GM19452 (cell line): ENCODE data around the gene BST1.

Experiments
- ATAC-seq: cut with Tn5 transposase; IDR thresholded peaks from one replicate; pipeline ENCODE4 v1.9.1; 2021; ENCODE audit not compliant: unreplicated experiment

Gene BST1

DNA sequence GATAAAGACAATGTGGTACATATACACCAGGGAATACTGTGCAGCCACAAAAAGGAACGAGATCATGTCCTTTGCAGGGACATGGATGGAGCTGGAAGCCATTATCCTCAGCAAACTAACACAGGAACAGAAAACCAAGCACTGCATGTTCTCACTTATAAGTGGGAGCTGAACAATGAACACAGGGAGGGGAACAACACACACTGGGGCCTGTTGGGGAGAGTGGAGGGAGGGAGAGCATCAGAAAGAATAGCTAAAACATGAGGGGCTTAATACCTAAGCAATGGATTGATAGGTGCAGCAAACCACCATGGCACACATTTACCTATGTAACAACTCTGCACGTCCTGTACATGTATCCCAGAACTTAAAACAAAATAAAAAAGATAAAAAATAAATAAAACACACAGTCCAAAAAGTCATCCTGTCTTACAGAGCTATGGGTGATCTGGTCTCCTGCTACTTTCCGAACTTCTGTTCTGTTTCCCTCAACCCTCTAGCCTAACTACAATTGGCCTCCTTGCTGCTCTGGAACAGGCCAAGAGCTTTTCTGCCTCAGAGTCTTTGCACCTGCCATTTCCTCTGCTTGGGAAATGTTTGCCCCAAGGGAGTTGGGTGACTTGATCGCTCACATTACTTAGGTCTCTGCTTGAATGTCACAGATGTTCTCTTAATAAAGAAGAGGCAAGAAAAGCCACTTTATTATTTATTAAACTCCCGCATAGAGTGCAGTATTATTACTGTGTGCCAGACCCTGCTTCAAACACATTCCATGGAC is 74.2 kb downstream of the BST1 start:
- no peak for ATAC-seq

DNA sequence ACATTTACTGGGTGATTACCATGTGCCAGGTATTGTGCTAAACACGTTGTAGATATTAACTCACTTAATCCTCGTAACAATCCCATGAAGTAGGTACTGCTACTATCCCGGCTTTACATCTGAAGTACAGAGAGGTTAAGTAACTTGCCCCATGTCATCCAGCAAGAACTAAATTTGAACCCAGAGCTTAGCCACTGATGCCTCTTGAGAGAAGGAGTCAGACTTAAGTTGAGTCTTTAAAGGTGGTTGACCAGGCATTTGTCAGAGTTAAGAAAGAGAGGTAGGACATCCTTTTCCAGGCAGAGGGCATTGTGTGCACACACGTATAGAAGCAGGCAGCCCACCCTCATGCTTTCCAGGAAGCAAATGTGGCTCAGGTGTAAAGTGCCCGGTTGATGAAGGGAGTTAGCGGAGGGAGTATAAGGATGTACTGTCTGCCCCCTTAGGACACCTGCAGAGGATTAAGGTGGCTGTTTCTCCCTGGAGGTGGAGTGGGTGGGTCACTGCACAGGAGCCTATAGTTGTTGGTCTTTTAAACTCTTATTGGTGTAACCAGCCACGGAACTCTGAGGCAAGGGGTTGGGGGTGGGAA is 74.9 kb downstream of the BST1 start:
- no peak for ATAC-seq

DNA sequence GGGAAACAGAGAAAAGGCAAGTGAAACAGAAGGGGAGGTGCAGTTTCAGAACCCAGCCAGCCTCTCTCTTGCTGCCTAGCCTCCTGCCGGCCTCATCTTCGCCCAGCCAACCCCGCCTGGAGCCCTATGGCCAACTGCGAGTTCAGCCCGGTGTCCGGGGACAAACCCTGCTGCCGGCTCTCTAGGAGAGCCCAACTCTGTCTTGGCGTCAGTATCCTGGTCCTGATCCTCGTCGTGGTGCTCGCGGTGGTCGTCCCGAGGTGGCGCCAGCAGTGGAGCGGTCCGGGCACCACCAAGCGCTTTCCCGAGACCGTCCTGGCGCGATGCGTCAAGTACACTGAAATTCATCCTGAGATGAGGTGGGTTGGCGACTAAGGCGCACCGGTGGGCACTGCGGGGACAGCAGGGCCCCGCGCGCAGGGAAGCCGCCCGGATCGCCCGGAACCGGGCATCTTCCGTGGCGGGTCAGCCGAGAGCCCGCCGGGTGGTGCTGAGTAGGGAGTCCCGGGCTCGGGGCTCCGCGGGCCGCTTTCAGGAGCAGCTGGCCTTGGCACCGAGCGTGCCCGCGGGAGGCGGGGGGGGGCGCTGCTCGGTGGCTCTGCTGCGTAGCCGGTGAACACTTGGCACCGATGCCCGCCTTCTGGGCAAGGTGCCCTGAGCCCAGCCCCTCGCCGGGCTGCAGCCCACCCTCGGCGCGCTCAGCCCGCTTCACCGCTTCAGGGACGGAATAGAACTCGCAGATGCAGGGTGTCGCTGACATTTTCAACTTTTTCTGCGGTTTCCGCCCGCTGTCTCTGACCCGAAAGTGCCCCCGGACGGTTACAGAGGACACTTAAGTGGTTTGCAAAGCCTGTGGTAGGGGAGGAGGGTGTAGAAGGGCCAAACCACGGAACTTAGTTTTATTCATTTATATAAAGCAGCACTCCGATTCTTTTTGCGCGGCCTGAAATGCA is 75.7 kb downstream of the BST1 start, which contains the start of gene CD38:
Gene CD38 (plus strand): TSS at position 40 of the 953 bp plus-strand sequence. CDS start 87 bp downstream, at position 127.
- ATAC-seq, result peak; percentile 70

DNA sequence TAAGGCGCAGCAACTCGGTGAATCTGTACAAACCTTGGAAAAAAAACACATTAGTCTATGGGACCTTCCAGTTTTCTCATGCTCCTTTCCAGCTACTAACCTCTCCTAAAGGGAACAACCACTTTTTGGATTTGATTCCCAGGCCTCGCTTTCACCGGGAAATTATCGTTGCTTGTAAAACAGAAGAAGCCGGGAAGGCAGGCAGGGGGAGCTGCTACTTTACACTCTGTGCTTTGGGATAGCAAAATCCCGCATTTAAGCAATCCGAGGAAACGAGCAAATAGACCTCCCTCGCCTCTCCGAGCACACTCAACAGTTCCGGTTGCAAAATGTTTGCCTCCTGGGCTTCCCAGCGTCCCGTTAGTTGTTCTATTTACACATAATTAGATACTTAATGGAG is 76.4 kb downstream of the BST1 start:
- ATAC-seq, result no peak

DNA sequence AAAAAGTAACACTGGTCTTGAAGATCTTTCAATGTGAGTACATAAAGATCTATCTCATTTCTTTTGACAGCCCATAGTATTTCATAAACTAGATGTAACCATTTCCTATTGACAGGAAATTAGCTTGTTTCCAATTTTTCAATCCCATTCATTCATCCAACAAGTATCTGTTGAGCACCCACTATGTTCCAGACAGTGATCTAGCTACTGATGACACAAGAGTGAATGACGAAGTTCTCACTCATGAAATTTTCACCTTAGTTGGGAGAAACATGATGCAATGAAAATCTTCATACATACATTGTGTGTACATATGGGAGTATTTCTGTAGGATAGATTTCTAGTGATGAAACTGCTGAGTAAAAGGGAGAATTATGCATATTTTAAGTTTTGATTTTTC is 76.9 kb downstream of the BST1 start:
- no peak for ATAC-seq

DNA sequence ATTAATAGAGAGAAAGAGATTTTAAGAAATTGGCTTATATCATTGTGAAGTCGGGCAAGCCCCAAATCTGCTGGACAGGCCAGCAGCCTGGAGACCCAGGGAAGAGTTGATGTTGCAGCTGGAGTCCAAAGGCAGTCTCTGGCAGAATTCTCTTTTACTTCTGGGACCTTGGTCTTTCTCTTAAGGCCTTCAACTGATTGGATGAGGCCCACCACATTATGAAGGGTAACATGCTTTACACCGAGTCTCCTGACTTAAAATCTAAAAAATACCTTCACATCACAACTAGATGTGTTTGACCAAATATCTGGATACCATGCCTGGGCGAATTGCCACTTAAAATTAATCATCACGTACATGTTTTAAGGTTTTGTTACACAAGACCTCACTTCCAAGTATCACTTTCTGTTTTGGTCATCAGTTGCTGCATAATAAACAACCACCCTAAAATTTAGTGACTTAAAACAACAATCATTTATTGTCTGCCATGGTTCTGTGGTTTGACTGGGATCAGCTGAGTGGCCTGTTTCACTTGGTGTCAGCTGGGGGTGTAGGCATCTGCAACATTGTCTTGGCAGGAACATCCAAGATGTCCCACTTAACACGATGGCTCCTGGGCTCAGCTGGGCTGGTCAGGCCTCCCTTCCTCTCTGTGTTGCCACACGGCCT is 78.7 kb downstream of the BST1 start:
- peak; percentile 24 for ATAC-seq
